HG03342 (cell line): ENCODE results near the gene OR10H2.
"Not testable (repeated sequence)": the region's sequence is repeated elsewhere in the genome, so short reads cannot be mapped to it uniquely, and the experiment has no call there.

Experiments used
- ATAC-seq: cut with Tn5 transposase; IDR thresholded peaks from one replicate; pipeline ENCODE4 v1.9.1; 2021; ENCODE audit warnings: mild to moderate bottlenecking, moderate library complexity; ENCODE audit not compliant: unreplicated experiment

OR10H2 gene, protein sequence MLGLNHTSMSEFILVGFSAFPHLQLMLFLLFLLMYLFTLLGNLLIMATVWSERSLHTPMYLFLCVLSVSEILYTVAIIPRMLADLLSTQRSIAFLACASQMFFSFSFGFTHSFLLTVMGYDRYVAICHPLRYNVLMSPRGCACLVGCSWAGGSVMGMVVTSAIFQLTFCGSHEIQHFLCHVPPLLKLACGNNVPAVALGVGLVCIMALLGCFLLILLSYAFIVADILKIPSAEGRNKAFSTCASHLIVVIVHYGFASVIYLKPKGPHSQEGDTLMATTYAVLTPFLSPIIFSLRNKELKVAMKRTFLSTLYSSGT

DNA sequence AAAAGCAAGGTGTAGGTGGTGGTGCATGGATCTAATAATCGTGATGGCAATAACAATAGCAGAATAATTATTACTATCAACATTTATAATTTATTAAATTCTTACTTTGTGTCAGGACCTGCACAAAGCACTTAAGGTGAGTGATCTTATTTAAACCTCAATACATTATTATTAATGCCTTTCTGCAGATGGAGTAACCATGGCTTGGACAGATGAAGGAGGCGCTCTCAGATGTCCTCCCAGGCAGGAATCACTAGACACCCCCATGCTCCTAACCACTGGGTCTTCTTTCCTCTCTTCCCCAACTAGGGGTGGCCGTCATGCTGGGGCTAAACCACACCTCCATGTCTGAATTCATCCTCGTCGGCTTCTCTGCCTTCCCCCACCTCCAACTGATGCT, at the start of gene OR10H2:
OR10H2 (plus strand) TSS at position 301 of the 400 bp plus-strand sequence; CDS start at position 321, 20 bp downstream.
- no peak for ATAC-seq

DNA sequence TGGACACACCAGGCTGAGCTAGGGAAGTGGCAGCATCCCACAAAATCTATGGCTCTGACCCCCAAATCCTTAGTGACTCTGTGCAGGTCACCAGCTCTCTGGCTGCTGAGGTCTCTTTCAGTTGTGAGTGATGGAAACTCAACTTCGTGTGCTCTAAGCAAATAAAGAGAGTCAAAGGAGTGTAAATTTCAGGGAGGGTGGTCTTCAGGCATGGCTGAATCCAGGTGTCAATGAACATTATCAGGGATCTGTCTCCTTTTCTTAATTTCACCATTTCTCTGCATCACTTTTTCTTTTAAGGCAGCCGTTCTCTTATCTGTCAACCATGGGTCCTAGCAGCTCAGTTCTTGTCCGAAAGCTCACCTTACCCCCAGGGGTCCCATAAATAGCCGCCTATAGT, 48.7 kb upstream of the OR10H2 start:
- no peak for ATAC-seq

DNA sequence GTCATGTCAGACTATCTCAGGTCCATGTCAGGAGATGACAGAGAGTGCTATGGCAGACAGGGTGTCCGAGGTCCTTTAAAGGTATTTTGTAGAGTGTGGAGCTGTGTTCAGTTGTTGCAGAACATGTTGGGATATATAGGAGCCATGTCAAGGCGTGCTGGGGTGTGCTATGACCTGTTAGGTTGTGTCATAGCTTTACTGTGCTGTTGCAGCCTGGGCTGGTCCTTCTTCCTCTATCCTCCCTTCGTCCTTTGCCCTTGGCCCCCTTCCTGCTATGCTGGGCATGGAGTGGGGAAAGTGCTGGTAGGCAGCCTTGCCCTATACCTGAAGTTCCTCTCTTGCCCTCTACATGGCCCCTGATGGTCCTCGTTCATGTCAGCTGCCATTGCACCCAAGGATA, 48.0 kb upstream of the OR10H2 start:
- ATAC-seq = not testable (repeated sequence)

DNA sequence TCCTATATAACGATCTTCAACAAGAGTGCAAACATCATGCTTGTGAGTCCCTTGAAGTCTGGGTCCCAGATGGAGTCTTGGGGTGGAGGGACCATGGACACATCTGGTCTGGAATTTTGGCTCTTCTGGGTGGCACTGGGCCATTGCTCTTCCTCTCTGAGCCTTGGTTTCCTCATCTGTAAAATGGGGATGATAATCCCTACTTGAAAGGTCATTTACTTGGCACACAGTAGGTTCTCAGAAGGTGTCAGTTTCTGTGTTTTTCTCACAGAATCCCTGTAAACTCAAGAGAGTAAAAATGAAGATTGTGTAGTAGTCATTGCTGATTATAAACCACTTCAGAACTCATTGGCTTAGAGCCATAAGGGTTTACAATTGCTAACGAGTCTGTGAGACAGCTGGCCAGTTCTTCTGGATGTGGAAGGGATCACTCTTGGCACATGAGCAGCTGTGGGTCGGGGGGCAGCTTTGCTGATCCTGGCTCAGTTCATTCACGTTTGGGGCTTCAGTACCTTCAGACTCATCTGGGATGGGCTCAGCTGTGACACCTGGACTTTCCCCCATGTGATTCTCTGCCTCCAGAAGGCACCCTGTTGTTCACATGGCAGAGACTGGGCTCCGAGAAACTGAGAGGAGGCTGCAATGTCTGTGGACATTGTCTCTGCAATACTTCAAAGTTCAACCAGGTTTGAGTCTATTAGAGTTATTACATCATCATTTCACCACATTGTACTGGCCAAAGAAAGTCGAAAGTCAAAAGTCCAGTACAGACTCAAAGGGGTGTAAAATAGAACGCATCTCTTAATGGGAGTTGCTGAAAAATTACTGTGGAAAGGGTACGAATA, 47.1 kb upstream of the OR10H2 start:
- no peak for ATAC-seq

DNA sequence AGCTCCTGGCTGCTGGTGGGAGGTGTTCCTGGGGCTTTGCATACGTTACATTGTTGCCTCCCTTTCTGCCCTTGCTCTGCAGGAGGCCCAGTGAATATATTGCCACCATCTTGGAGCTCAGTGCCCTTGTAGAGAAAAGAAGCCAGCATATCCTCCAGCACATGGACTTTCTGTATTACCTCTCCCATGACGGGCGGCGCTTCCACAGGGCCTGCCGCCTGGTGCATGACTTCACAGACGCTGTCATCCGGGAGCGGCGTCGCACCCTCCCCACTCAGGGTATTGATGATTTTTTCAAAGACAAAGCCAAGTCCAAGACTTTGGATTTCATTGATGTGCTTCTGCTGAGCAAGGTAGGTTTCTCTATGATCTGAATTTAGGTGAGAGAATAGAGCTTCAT, 44.4 kb upstream of the OR10H2 start:
- ATAC-seq = no peak

DNA sequence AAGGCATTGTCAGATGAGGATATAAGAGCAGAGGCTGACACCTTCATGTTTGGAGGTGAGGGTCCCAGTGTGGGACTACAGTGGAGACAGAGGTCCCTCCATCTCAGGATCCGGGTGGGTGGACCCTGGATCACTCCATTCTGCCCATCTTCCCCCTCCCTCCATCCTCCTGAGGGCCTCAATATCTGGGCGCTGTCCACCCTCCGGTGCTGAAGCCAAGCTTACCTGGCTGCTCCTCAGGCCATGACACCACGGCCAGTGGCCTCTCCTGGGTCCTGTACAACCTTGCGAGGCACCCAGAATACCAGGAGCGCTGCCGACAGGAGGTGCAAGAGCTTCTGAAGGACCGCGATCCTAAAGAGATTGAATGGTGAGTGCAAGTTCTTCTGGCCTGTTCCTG, 43.0 kb upstream of the OR10H2 start:
- ATAC-seq = no peak

DNA sequence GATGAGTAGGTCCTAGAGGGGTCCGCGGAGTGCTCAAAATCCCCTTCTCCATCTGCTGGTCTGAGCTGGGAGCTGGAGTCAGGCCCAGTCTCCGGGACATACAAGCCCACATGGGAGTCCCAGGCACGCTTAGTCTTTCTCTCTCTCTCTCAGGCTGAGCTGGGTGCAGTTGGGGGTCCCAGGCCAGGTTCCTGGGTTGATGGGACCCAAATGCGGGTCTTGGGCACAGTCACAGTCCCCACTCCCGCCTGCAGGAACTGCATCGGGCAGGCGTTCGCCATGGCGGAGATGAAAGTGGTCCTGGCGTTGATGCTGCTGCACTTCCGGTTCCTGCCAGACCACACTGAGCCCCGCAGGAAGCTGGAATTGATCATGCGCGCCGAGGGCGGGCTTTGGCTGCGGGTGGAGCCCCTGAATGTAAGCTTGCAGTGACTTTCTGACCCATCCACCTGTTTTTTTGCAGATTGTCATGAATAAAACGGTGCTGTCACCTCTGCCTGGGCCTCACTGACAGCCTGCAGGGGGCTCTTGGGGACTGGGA, 31.1 kb upstream of the OR10H2 start:
- no peak for ATAC-seq

DNA sequence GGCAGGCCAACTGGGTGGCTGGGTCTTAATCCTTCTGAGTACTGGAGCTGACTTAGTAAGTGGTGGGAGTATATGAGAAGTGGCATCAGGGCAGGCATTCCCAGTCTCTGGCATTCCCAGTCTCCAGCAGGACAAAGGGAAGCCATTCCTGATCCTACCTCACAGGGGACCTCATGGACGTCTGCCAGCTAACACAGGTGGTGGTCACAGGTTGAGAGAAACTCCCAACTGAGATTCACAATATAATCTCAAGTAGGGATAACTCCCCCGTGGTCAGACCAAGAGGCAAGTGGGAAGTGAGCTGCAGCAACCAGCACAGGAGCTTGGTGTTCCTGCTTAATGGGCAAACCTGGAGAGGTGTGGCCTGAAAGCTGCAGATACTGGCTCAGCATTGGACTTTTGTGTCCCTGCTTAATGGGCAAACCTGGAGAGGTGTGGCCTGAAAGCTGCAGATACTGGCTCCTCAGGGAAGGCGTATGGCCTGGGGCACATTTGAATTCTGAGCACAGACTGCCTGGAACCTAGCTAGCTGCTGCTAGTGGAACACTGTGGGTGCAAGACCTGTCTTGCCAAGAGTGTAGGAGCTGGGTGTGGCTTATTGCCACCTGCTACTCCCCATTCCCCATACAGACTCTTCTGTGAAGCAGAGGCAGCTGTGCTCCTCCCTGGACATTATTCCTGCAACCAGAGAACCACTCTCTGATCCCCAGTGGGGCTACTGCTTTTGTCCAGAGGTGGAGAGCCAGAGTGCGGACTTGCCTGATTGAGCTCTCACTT, 25.9 kb upstream of the OR10H2 start:
- ATAC-seq = no peak

DNA sequence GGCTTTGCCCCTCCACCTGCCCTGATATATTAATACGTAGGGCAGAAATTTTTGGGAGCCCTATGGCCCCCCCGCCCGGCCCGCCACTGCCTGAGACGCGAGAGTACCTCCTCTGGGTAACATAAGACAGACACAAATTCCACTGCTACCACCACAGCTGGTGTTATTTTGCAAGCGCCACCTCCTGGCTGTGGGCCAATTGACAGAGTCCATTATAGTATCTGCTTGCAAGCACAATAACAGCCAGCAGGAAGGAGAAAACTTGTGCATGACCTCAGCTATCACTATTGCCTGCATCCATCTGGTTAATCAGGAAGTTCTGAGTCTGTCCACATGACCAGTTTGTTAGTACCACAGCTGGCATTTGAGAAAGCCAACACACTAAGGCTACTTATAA, 25.3 kb upstream of the OR10H2 start:
- ATAC-seq = no peak

DNA sequence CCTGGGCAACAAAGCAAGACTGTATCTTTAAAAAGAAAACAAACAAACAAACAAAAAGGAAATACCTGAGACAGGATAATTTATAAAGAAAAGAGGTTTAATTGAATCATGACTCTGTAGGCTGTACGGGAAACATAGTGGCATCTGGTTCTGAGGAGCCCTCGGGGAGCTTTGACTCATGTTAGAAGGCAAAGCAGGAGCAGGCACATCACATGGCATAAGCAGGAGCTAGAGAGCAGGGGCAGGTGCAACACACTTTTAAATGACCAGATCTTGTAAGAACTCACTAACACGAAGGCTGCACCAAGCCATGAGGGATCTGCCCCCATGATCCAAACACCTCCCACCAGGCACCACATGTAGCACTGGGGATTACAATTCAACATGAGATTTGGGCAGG, 13.2 kb upstream of the OR10H2 start:
- no peak for ATAC-seq

DNA sequence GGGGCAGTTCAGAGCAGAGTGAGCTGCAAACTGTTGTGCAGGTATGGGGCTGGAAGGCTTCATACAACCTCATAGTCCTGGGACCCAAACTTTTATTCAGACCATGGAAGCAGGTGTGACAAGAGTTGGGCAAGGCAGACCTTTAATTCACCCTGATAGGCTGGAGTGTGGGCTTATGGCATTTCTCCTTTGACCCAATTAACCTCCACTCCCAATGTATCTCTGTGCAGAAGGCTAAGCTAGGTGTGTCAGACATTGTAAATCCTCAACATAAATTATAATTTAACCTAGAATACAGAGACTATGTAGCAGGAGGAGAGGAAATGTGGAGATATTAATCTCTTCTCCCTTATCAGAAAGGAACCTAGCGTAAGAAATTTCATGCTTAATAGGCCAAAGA, 12.2 kb upstream of the OR10H2 start:
- no peak for ATAC-seq

DNA sequence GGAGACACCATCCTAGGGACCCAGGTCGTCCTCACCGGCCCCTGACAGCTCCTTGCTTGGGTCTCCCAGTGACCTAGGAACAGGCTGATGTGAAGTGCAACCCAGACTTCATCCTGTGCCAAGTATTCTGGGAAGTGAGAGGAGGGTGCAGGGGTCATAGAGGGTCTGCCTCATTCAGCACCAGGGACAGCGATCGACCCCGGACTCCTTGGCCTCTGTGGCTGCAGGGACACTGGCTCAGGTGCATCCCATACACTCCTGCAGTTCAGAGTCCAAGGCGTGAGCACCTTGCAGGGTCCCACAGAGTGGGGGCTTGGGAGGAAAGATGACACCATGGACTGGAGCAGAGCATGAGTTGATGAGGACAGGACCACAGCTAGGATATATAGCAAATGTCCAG, 10.0 kb upstream of the OR10H2 start:
- ATAC-seq = no peak

DNA sequence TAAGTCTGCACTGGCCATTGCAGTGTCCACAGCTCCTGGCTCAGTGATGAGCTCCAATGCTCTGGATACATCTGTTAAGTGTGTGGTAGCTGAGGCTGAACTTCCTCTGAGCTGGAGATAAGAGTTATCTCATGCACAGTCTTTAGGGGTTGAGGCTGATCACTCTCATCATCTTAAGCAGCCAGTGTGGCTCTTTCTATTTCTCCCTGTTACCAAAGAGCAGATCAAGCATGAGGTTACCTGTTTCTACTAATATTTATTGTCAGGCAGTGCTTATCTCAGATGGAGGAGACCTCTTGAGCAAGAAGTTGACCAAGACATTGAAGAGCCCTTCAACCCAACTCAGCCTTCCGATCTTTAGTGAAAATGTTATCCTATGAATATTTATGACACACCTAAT, 6.6 kb upstream of the OR10H2 start:
- ATAC-seq = no peak

DNA sequence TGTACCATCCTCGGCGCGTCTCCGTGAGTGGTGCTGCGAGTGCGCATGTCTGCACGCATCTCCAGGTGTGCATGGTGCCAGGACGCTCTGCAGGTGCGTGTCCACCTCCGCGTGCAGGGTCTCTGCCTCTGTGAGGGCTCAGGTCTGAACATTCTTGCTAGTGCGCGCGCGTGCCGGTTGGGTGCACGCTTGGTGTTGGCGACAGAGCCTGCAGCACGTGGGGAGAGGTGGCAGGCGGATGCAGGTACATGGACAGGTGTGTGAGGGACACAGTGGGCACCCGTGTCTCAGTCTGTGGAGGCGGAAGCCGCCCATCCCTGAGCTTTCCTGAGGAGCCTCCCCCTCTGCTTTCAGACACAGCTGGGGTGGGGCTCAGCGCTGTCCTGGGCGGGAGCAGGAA, 4.9 kb upstream of the OR10H2 start:
- ATAC-seq = no peak

DNA sequence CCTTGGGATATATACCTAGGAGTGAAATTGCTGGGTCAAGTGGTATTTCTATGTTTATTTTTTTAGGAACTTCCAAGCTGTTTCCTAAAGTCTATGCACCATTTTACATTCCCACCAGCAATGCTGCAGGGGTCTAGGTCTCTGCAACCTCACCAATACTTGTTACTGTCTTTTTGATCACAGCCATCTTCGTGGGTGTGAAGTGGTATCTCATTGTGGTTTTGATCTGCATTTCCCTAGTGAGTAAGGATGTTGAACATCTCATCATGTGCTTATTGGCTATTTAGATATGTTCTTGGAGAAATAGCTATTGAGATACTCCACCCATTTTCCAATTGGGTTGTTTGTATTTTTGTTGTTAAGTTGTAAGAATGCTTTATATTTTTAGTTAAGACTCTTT, 2.7 kb downstream of the OR10H2 start:
- no peak for ATAC-seq

DNA sequence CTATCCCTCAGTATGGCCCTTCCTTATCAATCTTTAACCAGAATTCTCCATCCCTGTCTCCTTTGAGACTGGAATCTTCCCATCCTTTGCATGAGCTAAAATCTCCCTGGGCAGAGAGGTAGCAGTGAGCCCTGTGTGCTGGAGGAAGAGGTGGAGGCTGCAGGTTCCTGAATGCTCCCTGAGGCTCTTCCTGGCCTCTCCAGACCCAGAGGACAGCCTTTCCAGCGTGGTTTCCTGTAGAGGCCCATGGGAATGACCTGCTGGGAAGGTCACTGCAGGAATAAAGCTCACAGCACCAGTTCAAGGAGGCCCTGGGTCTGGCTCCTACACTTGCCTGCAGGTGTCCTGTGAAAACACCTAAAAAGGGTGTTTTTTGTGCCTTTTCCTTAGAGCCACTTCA, 4.6 kb downstream of the OR10H2 start:
- no peak for ATAC-seq

DNA sequence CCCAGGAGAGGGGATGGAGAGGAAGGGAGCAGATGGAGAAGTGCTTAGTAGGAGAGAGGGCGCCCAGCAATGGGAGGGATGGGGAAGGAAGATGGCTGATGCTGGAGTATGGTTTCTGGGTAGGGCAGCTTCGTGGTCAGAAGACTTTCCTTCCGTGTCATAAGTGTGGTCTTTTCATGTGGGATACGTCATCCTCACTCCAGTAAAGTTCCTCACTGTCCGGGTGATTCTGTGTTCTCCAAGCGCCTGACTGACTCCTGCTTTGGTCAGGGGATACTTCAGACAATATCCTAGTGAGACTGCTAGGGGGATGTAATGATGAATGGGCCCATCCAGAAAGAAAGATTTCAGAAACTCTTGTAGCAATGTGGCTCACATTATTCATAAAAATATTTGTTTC, 6.1 kb downstream of the OR10H2 start:
- ATAC-seq = no peak

DNA sequence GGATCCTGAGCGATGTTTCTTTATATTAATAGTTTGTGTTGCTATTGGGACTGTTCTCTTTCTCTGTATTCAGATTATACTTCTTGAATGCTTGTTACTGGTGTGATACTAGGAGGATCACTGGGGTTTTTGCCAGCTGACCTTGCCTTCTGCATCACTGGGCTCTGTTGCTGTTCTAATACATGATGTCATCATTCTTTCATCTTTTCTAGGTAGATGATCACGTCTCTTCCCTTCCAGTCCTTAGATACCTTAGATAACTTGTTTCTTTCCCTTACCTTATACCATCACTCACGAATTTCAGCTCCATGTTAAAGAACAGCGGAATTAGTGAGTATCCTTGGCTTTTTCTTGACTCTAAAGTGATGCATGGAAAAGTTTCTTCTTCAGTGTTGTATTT, 9.9 kb downstream of the OR10H2 start, which contains the start of gene OR10H3:
OR10H3 (plus strand) TSS at position 264 of the 400 bp plus-strand sequence. CDS start 3,408 bp downstream, outside the sequence.
- ATAC-seq = no peak

DNA sequence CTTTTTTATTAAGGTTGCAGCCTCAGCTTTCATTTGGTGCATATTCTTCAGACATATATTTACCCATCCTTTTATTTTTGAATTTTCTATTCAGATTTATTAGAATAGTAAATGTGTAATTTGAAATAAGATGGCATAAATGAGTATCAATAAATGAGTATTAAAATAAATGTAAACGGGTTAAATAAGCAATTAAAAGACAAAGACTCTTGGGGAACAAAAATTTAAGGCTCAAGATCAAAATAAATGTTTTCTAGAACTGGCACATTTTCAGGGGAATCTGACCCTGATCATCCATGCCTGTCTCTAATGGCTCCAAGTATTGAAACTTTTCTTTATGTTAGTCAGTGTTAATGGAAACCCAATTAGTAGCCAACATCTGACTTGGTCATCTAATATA, 13.0 kb downstream of the OR10H2 start:
- no peak for ATAC-seq

DNA sequence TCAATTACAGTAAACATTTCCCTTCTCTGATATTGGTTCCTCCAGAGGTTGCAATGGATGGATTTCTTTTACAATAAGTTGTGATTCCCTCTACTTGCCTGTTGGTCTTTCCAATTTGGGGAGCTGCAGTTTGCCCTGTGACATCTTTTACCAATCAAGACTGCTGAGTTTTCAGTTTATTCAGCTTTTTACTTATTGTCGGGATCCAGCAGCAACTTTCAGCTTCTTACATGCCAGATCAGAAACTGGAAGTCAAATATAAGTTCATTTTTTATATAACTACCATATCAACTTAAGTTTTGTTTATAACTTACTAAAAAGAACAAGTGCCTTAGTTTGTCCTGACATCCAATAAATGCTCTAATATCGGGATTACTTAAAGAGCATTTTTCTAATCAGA, 20.4 kb downstream of the OR10H2 start:
- no peak for ATAC-seq

DNA sequence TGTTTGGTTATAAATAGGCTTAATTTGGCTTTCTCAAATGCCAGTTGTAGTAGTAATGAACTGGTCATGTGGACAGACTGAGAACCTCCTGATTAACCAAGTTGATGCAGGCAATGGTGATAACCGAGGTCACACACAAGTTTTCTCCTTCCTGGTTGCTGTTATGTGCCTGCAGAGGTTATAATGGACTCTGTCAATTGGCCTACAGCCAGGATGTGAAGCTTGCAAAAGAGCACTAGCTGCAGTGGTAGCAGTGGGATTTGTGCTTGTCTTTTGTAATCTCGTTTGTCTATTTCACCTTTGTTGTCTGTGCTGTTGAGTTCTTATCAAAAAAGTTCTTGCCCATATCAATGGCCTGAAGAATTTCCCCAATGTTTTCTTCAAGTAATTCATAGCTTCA, 30.6 kb downstream of the OR10H2 start:
- no peak for ATAC-seq
